Progenitor cell of endocrine pancreas (in vitro differentiated cells): ENCODE results near the gene PXK. TPM values are rescaled to one million over a fixed set of nuclear protein-coding genes. Genes with fewer than 3 reads are reported as not detected.

Source experiments
- DNase-seq: peaks from one replicate; pipeline ENCODE4 v3.0.0; 2021; ENCODE audit warnings: low spot score; ENCODE audit not compliant: unreplicated experiment
- H3K27ac Mint-ChIP-seq: 2 replicates; pipeline ENCODE4 v1.8.0; 2021; ENCODE audit warnings: mild to moderate bottlenecking, moderate library complexity, mixed read lengths
- H3K27me3 Mint-ChIP-seq: 2 replicates; pipeline ENCODE4 v1.8.0; 2021; ENCODE audit warnings: mixed read lengths
- H3K36me3 Mint-ChIP-seq: 2 replicates; pipeline ENCODE4 v1.8.0; 2022; ENCODE audit warnings: mixed read lengths; ENCODE audit not compliant: insufficient read depth
- H3K4me1 Mint-ChIP-seq: 2 replicates; pipeline ENCODE4 v1.8.0; 2021; ENCODE audit warnings: low read depth, mixed read lengths
- H3K4me3 Mint-ChIP-seq: 2 replicates; pipeline ENCODE4 v1.8.0; 2021; ENCODE audit warnings: low read depth, mild to moderate bottlenecking, moderate library complexity, mixed read lengths
- H3K9me3 Mint-ChIP-seq: 2 replicates; pipeline ENCODE4 v1.8.0; 2021; ENCODE audit warnings: low read depth, mixed read lengths
- CTCF ChIP-seq: fragments of 200-600 bp; sonication (generic); IDR thresholded peaks from one replicate; pipeline ENCODE4 v1.5.0; 2021; ENCODE audit warnings: antibody characterized with exemption, mild to moderate bottlenecking; ENCODE audit not compliant: unreplicated experiment
- total RNA-seq: library from RNA; stranded (reverse); gene quantifications from 2 replicates; pipeline ENCODE4 v1.2.1, GENCODE V29; 2021

The PXK gene
- total RNA-seq, 1 donor from 2014 or later, result 12.5 TPM

GRCh38 chr3:58329922-58330413, 2.7 kb upstream of the PXK start:
- H3K27ac Mint-ChIP-seq, result no peak overlapping the region
- no peaks in the 10 kb centered on the region for H3K36me3 Mint-ChIP-seq
- no peak for DNase-seq
- peaks cover 11% of the 10 kb centered on the region for H3K27me3 Mint-ChIP-seq
- no peak overlapping the region for H3K4me3 Mint-ChIP-seq
- peaks cover 23% of the 10 kb centered on the region for H3K4me1 Mint-ChIP-seq
- no peaks in the 10 kb centered on the region for H3K9me3 Mint-ChIP-seq
- no peak for TF ChIP-seq CTCF

GRCh38 chr3:58331593-58332152, 1.0 kb upstream of the PXK start:
- Mint-ChIP-seq H3K36me3 (no peaks in the 10 kb centered on the region), H3K4me1 (peaks cover 11% of the 10 kb centered on the region), H3K27me3 (peaks cover 11% of the 10 kb centered on the region)

GRCh38 chr3:58333206-58334012, 717 bp downstream of the PXK start:
- peak overlapping the region; percentile 86 for H3K27ac Mint-ChIP-seq
- H3K9me3 Mint-ChIP-seq, result no peaks in the 10 kb centered on the region
- H3K4me1 Mint-ChIP-seq, result peaks cover 11% of the 10 kb centered on the region
- no peak for TF ChIP-seq CTCF
- H3K4me3 Mint-ChIP-seq, result peak overlapping the region; percentile 94
- H3K36me3 Mint-ChIP-seq, result no peaks in the 10 kb centered on the region
- DNase-seq, result no peak
- H3K27me3 Mint-ChIP-seq, result peaks cover 11% of the 10 kb centered on the region

More at GRCh38 chr3:58331593-58332152, 1.0 kb upstream of the PXK start:
- Mint-ChIP-seq H3K4me3 (peak overlapping the region; percentile 67), H3K27ac (no peak overlapping the region), H3K9me3 (no peaks in the 10 kb centered on the region)
- no peak for TF ChIP-seq CTCF
- DNase-seq, result no peak

GRCh38 chr3:58334013-58334321, 1.3 kb downstream of the PXK start:
- DNase-seq, result no peak
- Mint-ChIP-seq H3K9me3 (no peaks in the 10 kb centered on the region), H3K27ac (no peak overlapping the region), H3K4me3 (peak overlapping the region; percentile 94), H3K27me3 (peaks cover 9% of the 10 kb centered on the region), H3K36me3 (peaks cover 1% of the 10 kb centered on the region), H3K4me1 (peaks cover 11% of the 10 kb centered on the region)
- no peak for TF ChIP-seq CTCF

GRCh38 chr3:58334506-58334884, 1.8 kb downstream of the PXK start:
- Mint-ChIP-seq H3K4me3 (no peak overlapping the region), H3K4me1 (peaks cover 11% of the 10 kb centered on the region), H3K9me3 (no peaks in the 10 kb centered on the region), H3K27ac (peak overlapping the region; percentile 3), H3K27me3 (peaks cover 9% of the 10 kb centered on the region), H3K36me3 (peaks cover 2% of the 10 kb centered on the region)
- no peak for TF ChIP-seq CTCF
- no peak for DNase-seq
